ENCODE measurements around the gene ASAH2.
"Not testable (repeated sequence)": the region's sequence is repeated elsewhere in the genome, so short reads cannot be mapped to it uniquely, and the experiment has no call there.

ASAH2 gene

GRCh38 chr10:50244201-50244600 lies 7.1 kb downstream of the ASAH2 start:
- no peaks in the 10 kb centered on the region for H3K4me1 ChIP-seq (ENCODE audit: control insufficient read depth, insufficient read depth, low read length)

GRCh38 chr10:50242777-50243176 lies 8.5 kb downstream of the ASAH2 start:
- no peak overlapping the region for H3K27ac ChIP-seq (ENCODE audit: low read depth, low read length)

More at GRCh38 chr10:50244201-50244600, 7.1 kb downstream of the ASAH2 start:
- Histone ChIP-seq H3K9ac (ENCODE audit: low read length) (no peak overlapping the region), H3K36me3 (ENCODE audit: control insufficient read depth, insufficient read depth, low read length) (no peaks in the 10 kb centered on the region), H3K4me3 (ENCODE audit: low read length) (no peak overlapping the region), H3K27me3 (ENCODE audit: control insufficient read depth, insufficient read depth, low read length) (no peaks in the 10 kb centered on the region), H3K27ac (ENCODE audit: low read depth, low read length) (no peak overlapping the region)

GRCh38 chr10:50241478-50241877 lies 9.8 kb downstream of the ASAH2 start:
- not testable (repeated sequence) for H3K4me1 ChIP-seq (ENCODE audit: control insufficient read depth, insufficient read depth, low read length); H3K36me3 ChIP-seq (ENCODE audit: control insufficient read depth, insufficient read depth, low read length); H3K27me3 ChIP-seq (ENCODE audit: control insufficient read depth, insufficient read depth, low read length); H3K27ac ChIP-seq (ENCODE audit: low read depth, low read length); H3K9ac ChIP-seq (ENCODE audit: low read length); H3K4me3 ChIP-seq (ENCODE audit: low read length)

More at GRCh38 chr10:50242777-50243176, 8.5 kb downstream of the ASAH2 start:
- Histone ChIP-seq H3K4me3 (ENCODE audit: low read length) (no peak overlapping the region), H3K27me3 (ENCODE audit: control insufficient read depth, insufficient read depth, low read length) (no peaks in the 10 kb centered on the region), H3K4me1 (ENCODE audit: control insufficient read depth, insufficient read depth, low read length) (no peaks in the 10 kb centered on the region), H3K36me3 (ENCODE audit: control insufficient read depth, insufficient read depth, low read length) (no peaks in the 10 kb centered on the region), H3K9ac (ENCODE audit: low read length) (no peak overlapping the region)

GRCh38 chr10:50234486-50234885 lies 16.8 kb downstream of the ASAH2 start:
- no peaks in the 10 kb centered on the region for H3K4me1 ChIP-seq (ENCODE audit: control insufficient read depth, insufficient read depth, low read length)
- no peaks in the 10 kb centered on the region for H3K36me3 ChIP-seq (ENCODE audit: control insufficient read depth, insufficient read depth, low read length)
- no peak overlapping the region for H3K9ac ChIP-seq (ENCODE audit: low read length)
- no peak overlapping the region for H3K4me3 ChIP-seq (ENCODE audit: low read length)
- no peaks in the 10 kb centered on the region for H3K27me3 ChIP-seq (ENCODE audit: control insufficient read depth, insufficient read depth, low read length)
- no peak overlapping the region for H3K27ac ChIP-seq (ENCODE audit: low read depth, low read length)

- Histone ChIP-seq H3K4me1 (ENCODE audit: control insufficient read depth, insufficient read depth, low read length) (no peaks in the 10 kb centered on the region), H3K4me3 (ENCODE audit: low read length) (no peak overlapping the region), H3K27me3 (ENCODE audit: control insufficient read depth, insufficient read depth, low read length) (no peaks in the 10 kb centered on the region), H3K36me3 (ENCODE audit: control insufficient read depth, insufficient read depth, low read length) (no peaks in the 10 kb centered on the region), H3K9ac (ENCODE audit: low read length) (no peak overlapping the region), H3K27ac (ENCODE audit: low read depth, low read length) (no peak overlapping the region)
Measured at GRCh38 chr10:50232261-50232639, 19.1 kb downstream of the ASAH2 start.

- Histone ChIP-seq H3K36me3 (ENCODE audit: control insufficient read depth, insufficient read depth, low read length) (no peaks in the 10 kb centered on the region), H3K4me1 (ENCODE audit: control insufficient read depth, insufficient read depth, low read length) (no peaks in the 10 kb centered on the region), H3K9ac (ENCODE audit: low read length) (no peak overlapping the region), H3K27me3 (ENCODE audit: control insufficient read depth, insufficient read depth, low read length) (no peaks in the 10 kb centered on the region), H3K27ac (ENCODE audit: low read depth, low read length) (no peak overlapping the region), H3K4me3 (ENCODE audit: low read length) (no peak overlapping the region)
Measured at GRCh38 chr10:50231515-50232260, 19.6 kb downstream of the ASAH2 start.

GRCh38 chr10:50229460-50229859 lies 21.9 kb downstream of the ASAH2 start:
- no peaks in the 10 kb centered on the region for H3K27me3 ChIP-seq (ENCODE audit: control insufficient read depth, insufficient read depth, low read length)
- no peaks in the 10 kb centered on the region for H3K36me3 ChIP-seq (ENCODE audit: control insufficient read depth, insufficient read depth, low read length)
- H3K4me3 ChIP-seq (ENCODE audit: low read length) = no peak overlapping the region

GRCh38 chr10:50228672-50229071 lies 22.6 kb downstream of the ASAH2 start:
- Histone ChIP-seq H3K27ac (ENCODE audit: low read depth, low read length) (no peak overlapping the region), H3K36me3 (ENCODE audit: control insufficient read depth, insufficient read depth, low read length) (no peaks in the 10 kb centered on the region), H3K4me1 (ENCODE audit: control insufficient read depth, insufficient read depth, low read length) (no peaks in the 10 kb centered on the region), H3K4me3 (ENCODE audit: low read length) (no peak overlapping the region), H3K27me3 (ENCODE audit: control insufficient read depth, insufficient read depth, low read length) (no peaks in the 10 kb centered on the region), H3K9ac (ENCODE audit: low read length) (no peak overlapping the region)

More at GRCh38 chr10:50229460-50229859, 21.9 kb downstream of the ASAH2 start:
- H3K4me1 ChIP-seq (ENCODE audit: control insufficient read depth, insufficient read depth, low read length) = no peaks in the 10 kb centered on the region
- no peak overlapping the region for H3K27ac ChIP-seq (ENCODE audit: low read depth, low read length)
- no peak overlapping the region for H3K9ac ChIP-seq (ENCODE audit: low read length)

GRCh38 chr10:50226610-50227009 lies 24.7 kb downstream of the ASAH2 start:
- Histone ChIP-seq H3K9ac (ENCODE audit: low read length) (no peak overlapping the region), H3K36me3 (ENCODE audit: control insufficient read depth, insufficient read depth, low read length) (no peaks in the 10 kb centered on the region), H3K27ac (ENCODE audit: low read depth, low read length) (no peak overlapping the region), H3K4me3 (ENCODE audit: low read length) (no peak overlapping the region), H3K27me3 (ENCODE audit: control insufficient read depth, insufficient read depth, low read length) (no peaks in the 10 kb centered on the region), H3K4me1 (ENCODE audit: control insufficient read depth, insufficient read depth, low read length) (no peaks in the 10 kb centered on the region)

GRCh38 chr10:50224330-50224952 lies 26.9 kb downstream of the ASAH2 start:
- no peaks in the 10 kb centered on the region for H3K36me3 ChIP-seq (ENCODE audit: control insufficient read depth, insufficient read depth, low read length)
- no peak overlapping the region for H3K27ac ChIP-seq (ENCODE audit: low read depth, low read length)
- no peak overlapping the region for H3K4me3 ChIP-seq (ENCODE audit: low read length)
- no peak overlapping the region for H3K9ac ChIP-seq (ENCODE audit: low read length)
- no peaks in the 10 kb centered on the region for H3K27me3 ChIP-seq (ENCODE audit: control insufficient read depth, insufficient read depth, low read length)
- no peaks in the 10 kb centered on the region for H3K4me1 ChIP-seq (ENCODE audit: control insufficient read depth, insufficient read depth, low read length)

- Histone ChIP-seq H3K4me1 (ENCODE audit: control insufficient read depth, insufficient read depth, low read length) (no peaks in the 10 kb centered on the region), H3K36me3 (ENCODE audit: control insufficient read depth, insufficient read depth, low read length) (no peaks in the 10 kb centered on the region), H3K9ac (ENCODE audit: low read length) (no peak overlapping the region), H3K27me3 (ENCODE audit: control insufficient read depth, insufficient read depth, low read length) (no peaks in the 10 kb centered on the region), H3K4me3 (ENCODE audit: low read length) (no peak overlapping the region), H3K27ac (ENCODE audit: low read depth, low read length) (no peak overlapping the region)
Measured at GRCh38 chr10:50222199-50222598, 29.1 kb downstream of the ASAH2 start.

- Histone ChIP-seq H3K4me3 (ENCODE audit: low read length) (no peak overlapping the region), H3K36me3 (ENCODE audit: control insufficient read depth, insufficient read depth, low read length) (no peaks in the 10 kb centered on the region), H3K27me3 (ENCODE audit: control insufficient read depth, insufficient read depth, low read length) (no peaks in the 10 kb centered on the region), H3K9ac (ENCODE audit: low read length) (no peak overlapping the region), H3K4me1 (ENCODE audit: control insufficient read depth, insufficient read depth, low read length) (no peaks in the 10 kb centered on the region), H3K27ac (ENCODE audit: low read depth, low read length) (no peak overlapping the region)
Measured at GRCh38 chr10:50221470-50221869, 29.8 kb downstream of the ASAH2 start.

GRCh38 chr10:50219646-50220045 lies 31.7 kb downstream of the ASAH2 start:
- no peaks in the 10 kb centered on the region for H3K36me3 ChIP-seq (ENCODE audit: control insufficient read depth, insufficient read depth, low read length)
- no peak overlapping the region for H3K27ac ChIP-seq (ENCODE audit: low read depth, low read length)
- no peak overlapping the region for H3K9ac ChIP-seq (ENCODE audit: low read length)
- no peaks in the 10 kb centered on the region for H3K27me3 ChIP-seq (ENCODE audit: control insufficient read depth, insufficient read depth, low read length)
- no peak overlapping the region for H3K4me3 ChIP-seq (ENCODE audit: low read length)
- no peaks in the 10 kb centered on the region for H3K4me1 ChIP-seq (ENCODE audit: control insufficient read depth, insufficient read depth, low read length)
